Mesenchymal stem cell (in vitro differentiated cells and primary cell): Measurements from ENCODE around the gene TDP1.

Experiments used
- DNase-seq: peaks from one replicate; pipeline ENCODE4 v3.0.0-alpha.2; 2013
- H2AFZ ChIP-seq: one replicate; pipeline ENCODE4 v1.6.1; 2013; ENCODE audit warnings: low read depth, mild to moderate bottlenecking, control low read depth, inconsistent platforms, low read length, moderate library complexity
- H2AK5ac ChIP-seq: 2 replicates; pipeline ENCODE4 v1.6.1; 2013; ENCODE audit warnings: low read length, moderate library complexity, mild to moderate bottlenecking, inconsistent platforms; ENCODE audit not compliant: severe bottlenecking
- H2BK120ac ChIP-seq: one replicate; pipeline ENCODE4 v1.6.1; 2013; ENCODE audit warnings: low read depth, mild to moderate bottlenecking, inconsistent platforms, low read length, moderate library complexity
- H2BK12ac ChIP-seq, 2 experiments: one replicate each; pipeline ENCODE4 v1.6.1; 2013; ENCODE audit warnings: inconsistent platforms in 2 of 2, low read length in 2 of 2, mild to moderate bottlenecking in 2 of 2, moderate library complexity in 2 of 2, control low read depth in 1 of 2
- H2BK15ac ChIP-seq: one replicate; pipeline ENCODE4 v1.6.1; 2013; ENCODE audit warnings: mild to moderate bottlenecking, low read depth, inconsistent platforms; ENCODE audit not compliant: poor library complexity, severe bottlenecking
- H2BK5ac ChIP-seq: 2 replicates; pipeline ENCODE4 v1.6.1; 2013; ENCODE audit warnings: low read depth, mild to moderate bottlenecking, low read length, control low read depth, inconsistent platforms; ENCODE audit not compliant: poor library complexity, severe bottlenecking
- H3K14ac ChIP-seq, 2 experiments: one replicate each; pipeline ENCODE4 v1.6.1; 2013; ENCODE audit warnings: inconsistent platforms in 2 of 2, low read length in 2 of 2, control low read depth in 1 of 2, mild to moderate bottlenecking in 1 of 2, moderate library complexity in 1 of 2
- H3K18ac ChIP-seq, 2 experiments: one replicate each; pipeline ENCODE4 v1.6.1; 2013; ENCODE audit warnings: inconsistent platforms in 2 of 2, low read length in 2 of 2, control low read depth in 1 of 2, low read depth in 1 of 2, mild to moderate bottlenecking in 1 of 2
- H3K23ac ChIP-seq, 2 experiments: one replicate each; pipeline ENCODE4 v1.6.1; 2013; ENCODE audit warnings: inconsistent platforms in 2 of 2, low read length in 2 of 2, mild to moderate bottlenecking in 2 of 2, moderate library complexity in 2 of 2, control low read depth in 1 of 2
- H3K27ac ChIP-seq: 2 replicates; pipeline ENCODE4 v1.5.1; 2013; ENCODE audit warnings: mild to moderate bottlenecking, moderate library complexity, low read length, control low read depth, inconsistent platforms; ENCODE audit not compliant: poor library complexity, severe bottlenecking
- H3K27me3 ChIP-seq, 2 experiments: 2 replicates each; pipeline versions ENCODE4 v1.6.1 to v1.7.0; 2013; ENCODE audit warnings: low read length in 2 of 2, mild to moderate bottlenecking in 2 of 2, moderate library complexity in 2 of 2, control low read depth in 1 of 2, inconsistent platforms in 1 of 2; ENCODE audit not compliant: control insufficient read depth in 1 of 2, insufficient read depth in 1 of 2
- H3K36me3 ChIP-seq, 2 experiments: 2 replicates each; pipeline versions ENCODE4 v1.6.1 to v1.7.0; 2013; ENCODE audit warnings: low read length in 2 of 2, control low read depth in 1 of 2, inconsistent platforms in 1 of 2, low read depth in 1 of 2, mild to moderate bottlenecking in 1 of 2; ENCODE audit not compliant: insufficient read depth in 2 of 2, control insufficient read depth in 1 of 2
- H3K4ac ChIP-seq, 2 experiments: one replicate each; pipeline ENCODE4 v1.6.1; 2013; ENCODE audit warnings: inconsistent platforms in 2 of 2, low read length in 2 of 2, mild to moderate bottlenecking in 2 of 2, moderate library complexity in 2 of 2, control low read depth in 1 of 2, low read depth in 1 of 2
- H3K4me1 ChIP-seq: 2 replicates; pipeline ENCODE4 v1.6.1; 2013; ENCODE audit warnings: low read depth, low read length, control low read depth; ENCODE audit not compliant: control insufficient read depth, insufficient read depth
- H3K4me2 ChIP-seq: 2 replicates; pipeline ENCODE4 v1.6.1; 2013; ENCODE audit warnings: low read length, mild to moderate bottlenecking, inconsistent platforms; ENCODE audit not compliant: poor library complexity, severe bottlenecking
- H3K4me3 ChIP-seq, 2 experiments: 2 replicates each; pipeline versions ENCODE4 v1.5.1 to v1.7.0; 2013; ENCODE audit warnings: low read length in 2 of 2, mild to moderate bottlenecking in 2 of 2, control low read depth in 1 of 2, low read depth in 1 of 2; ENCODE audit not compliant: insufficient read depth in 1 of 2
- H3K79me1 ChIP-seq: replicated peaks from 2 replicates; pipeline ENCODE4 v1.6.1; 2013; ENCODE audit warnings: mild to moderate bottlenecking, control low read depth, low read length, inconsistent platforms; ENCODE audit not compliant: poor library complexity, severe bottlenecking
- H3K9ac ChIP-seq: 2 replicates; pipeline ENCODE4 v1.7.0; 2013; ENCODE audit warnings: mild to moderate bottlenecking, low read length, moderate library complexity
- H3K9me3 ChIP-seq: 2 replicates; pipeline ENCODE4 v1.7.0; 2013; ENCODE audit warnings: mild to moderate bottlenecking, low read length; ENCODE audit not compliant: control insufficient read depth
- H4K8ac ChIP-seq: one replicate; pipeline ENCODE4 v1.6.1; 2013; ENCODE audit warnings: inconsistent platforms, mild to moderate bottlenecking, low read length, moderate library complexity
- H4K91ac ChIP-seq: one replicate; pipeline ENCODE4 v1.6.1; 2013; ENCODE audit warnings: mild to moderate bottlenecking, low read length, inconsistent platforms
- WGBS: methylation state at CpG from one replicate; pipeline ENCODE4 v1.1.7; 2013; ENCODE audit warnings: mixed read lengths; 5-methylcytosine and 5-hydroxymethylcytosine counted together

The TDP1 gene

DNA sequence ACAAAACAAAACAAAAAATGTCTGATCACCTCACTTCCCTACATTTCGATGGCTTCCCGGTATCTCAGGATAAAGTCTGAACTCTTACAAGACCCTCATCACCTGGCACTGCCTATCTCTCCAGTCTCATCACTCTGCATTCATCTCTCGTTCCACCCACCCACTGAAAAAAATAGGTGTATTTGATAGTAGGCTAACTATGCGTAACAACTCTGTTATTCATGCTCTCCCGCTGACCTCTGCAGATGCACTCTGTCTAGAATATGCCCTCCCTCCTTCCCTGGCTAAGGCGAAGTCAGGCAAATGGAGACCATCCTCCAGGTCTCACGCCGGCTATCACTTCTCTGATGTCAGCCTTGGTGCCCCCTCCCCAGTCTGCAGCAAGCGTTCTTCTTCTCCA lies 46.1 kb upstream of the TDP1 start:
- peak overlapping the region; percentile 25 for H4K91ac ChIP-seq
- H3K4me3 ChIP-seq, result no peak overlapping the region
- H2BK12ac ChIP-seq, result no peak overlapping the region
- no peak overlapping the region for H2AK5ac ChIP-seq
- H4K8ac ChIP-seq, result no peak overlapping the region
- no peaks in the 10 kb centered on the region for H3K79me1 ChIP-seq
- no peak overlapping the region for H3K23ac ChIP-seq
- H3K4me2 ChIP-seq, result no peak overlapping the region
- no peaks in the 10 kb centered on the region for H3K27me3 ChIP-seq
- no peaks in the 10 kb centered on the region for H3K36me3 ChIP-seq
- H3K14ac ChIP-seq, result no peak overlapping the region
- H2BK5ac ChIP-seq, result no peak overlapping the region
- no peak for DNase-seq
- H2AFZ ChIP-seq, result no peak overlapping the region
- H3K4ac ChIP-seq, result no peak overlapping the region
- no peak overlapping the region for H3K18ac ChIP-seq
- WGBS, result 97% methylated on average over 8 of the region's 9 CpGs
- H3K4me1 ChIP-seq, result peaks cover 10% of the 10 kb centered on the region
- no peaks in the 10 kb centered on the region for H3K9me3 ChIP-seq
- no peak overlapping the region for H2BK120ac ChIP-seq
- H3K27ac ChIP-seq, result no peak overlapping the region
- H2BK15ac ChIP-seq, result no peak overlapping the region
- no peak overlapping the region for H3K9ac ChIP-seq

DNA sequence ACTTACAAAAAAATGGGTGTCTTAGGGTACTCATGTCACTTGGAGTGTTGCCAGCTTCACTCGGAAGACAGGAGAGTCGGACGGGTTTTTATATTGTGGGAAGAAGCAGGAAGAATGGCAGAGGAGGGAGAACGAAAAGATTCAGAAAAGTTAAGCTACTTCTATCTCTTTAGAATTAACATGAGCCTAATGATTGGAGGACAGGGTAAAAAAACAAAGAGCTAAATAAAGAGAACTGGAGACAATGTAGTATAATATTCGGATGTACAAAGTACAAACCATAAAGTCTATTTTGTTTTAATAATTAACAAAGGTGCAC lies 45.1 kb upstream of the TDP1 start:
- H3K27me3 ChIP-seq, result no peaks in the 10 kb centered on the region
- H3K27ac ChIP-seq, result no peak overlapping the region
- H3K4ac ChIP-seq, result no peak overlapping the region
- H4K91ac ChIP-seq, result no peak overlapping the region
- no peak overlapping the region for H2BK12ac ChIP-seq
- H3K23ac ChIP-seq, result no peak overlapping the region
- no peaks in the 10 kb centered on the region for H3K36me3 ChIP-seq
- no peak overlapping the region for H3K14ac ChIP-seq
- H3K4me3 ChIP-seq, result no peak overlapping the region
- WGBS, result 83% methylated on average over 3 of the region's 5 CpGs
- H2AFZ ChIP-seq, result no peak overlapping the region
- H2BK15ac ChIP-seq, result no peak overlapping the region
- peak overlapping the region; percentile 93 for H3K9ac ChIP-seq
- DNase-seq, result no peak
- H2BK120ac ChIP-seq, result no peak overlapping the region
- no peaks in the 10 kb centered on the region for H3K9me3 ChIP-seq
- peaks cover 10% of the 10 kb centered on the region for H3K4me1 ChIP-seq
- H3K4me2 ChIP-seq, result no peak overlapping the region
- no peak overlapping the region for H4K8ac ChIP-seq
- H2AK5ac ChIP-seq, result no peak overlapping the region
- no peak overlapping the region for H2BK5ac ChIP-seq
- H3K18ac ChIP-seq, result no peak overlapping the region
- no peaks in the 10 kb centered on the region for H3K79me1 ChIP-seq

DNA sequence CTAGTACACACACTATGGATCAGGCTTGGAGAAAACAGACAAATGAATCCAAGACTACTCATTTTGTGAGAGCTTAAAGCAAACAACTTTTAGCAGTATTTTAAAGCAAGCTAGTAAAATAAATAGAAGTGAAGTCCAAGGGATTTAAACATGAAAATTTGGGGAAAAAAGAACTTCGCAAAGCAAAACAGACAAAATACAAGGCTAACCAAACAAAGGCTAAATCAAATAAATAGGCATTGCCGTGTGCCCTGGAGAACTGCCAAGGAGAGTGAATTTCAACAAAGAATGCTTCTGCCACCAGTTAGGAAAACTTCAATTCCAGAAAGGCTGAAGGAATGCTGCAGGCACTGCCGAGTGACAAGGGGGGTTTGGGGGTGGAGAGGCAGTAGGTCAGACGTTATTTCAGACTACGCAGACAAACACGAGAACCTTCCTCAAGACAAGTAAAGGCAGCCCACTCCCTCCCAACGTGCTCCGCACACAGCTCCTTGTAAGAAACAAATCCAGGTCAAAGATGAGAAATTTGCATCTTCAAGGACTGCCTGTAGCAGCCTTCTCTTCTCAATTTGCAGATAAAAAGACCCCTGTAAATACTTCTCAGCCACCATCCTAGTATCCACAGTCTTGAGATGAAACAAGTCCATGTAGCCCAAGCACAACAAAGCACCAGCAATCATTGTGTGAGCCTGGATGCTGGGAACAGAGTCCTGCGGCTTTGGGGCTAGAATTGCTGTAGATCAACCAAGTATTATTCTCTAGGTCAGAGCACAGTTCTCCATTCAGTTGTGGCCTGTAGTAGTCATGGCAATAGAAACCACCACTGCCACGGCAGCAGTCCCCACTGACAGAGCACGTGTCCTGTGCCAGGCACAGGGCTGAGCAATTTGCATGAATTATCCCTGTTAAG lies 44.5 kb upstream of the TDP1 start:
- Histone ChIP-seq H2BK120ac (no peak overlapping the region), H3K27ac (peak overlapping the region; percentile 13), H3K14ac (no peak overlapping the region), H3K9me3 (no peaks in the 10 kb centered on the region), H3K4me3 (no peak overlapping the region), H2BK5ac (peak overlapping the region; percentile 53), H3K79me1 (no peaks in the 10 kb centered on the region), H3K36me3 (no peaks in the 10 kb centered on the region), H3K18ac (peak overlapping the region; percentile 37), H2BK15ac (peak overlapping the region; percentile 60), H4K91ac (peak overlapping the region; percentile 11), H4K8ac (peak overlapping the region; percentile 73), H2AFZ (peak overlapping the region; percentile 3), H3K9ac (peak overlapping the region; percentile 93), H3K4me1 (peaks cover 10% of the 10 kb centered on the region), H3K4me2 (peak overlapping the region; percentile 6), H2AK5ac (peak overlapping the region; percentile 86), H2BK12ac (peak overlapping the region in 1 of 2 experiments; percentile 73), H3K27me3 (no peaks in the 10 kb centered on the region), H3K23ac (no peak overlapping the region), H3K4ac (no peak overlapping the region)
- 48% methylated on average over 11 of the region's 11 CpGs for WGBS
- peak; percentile 59 for DNase-seq

DNA sequence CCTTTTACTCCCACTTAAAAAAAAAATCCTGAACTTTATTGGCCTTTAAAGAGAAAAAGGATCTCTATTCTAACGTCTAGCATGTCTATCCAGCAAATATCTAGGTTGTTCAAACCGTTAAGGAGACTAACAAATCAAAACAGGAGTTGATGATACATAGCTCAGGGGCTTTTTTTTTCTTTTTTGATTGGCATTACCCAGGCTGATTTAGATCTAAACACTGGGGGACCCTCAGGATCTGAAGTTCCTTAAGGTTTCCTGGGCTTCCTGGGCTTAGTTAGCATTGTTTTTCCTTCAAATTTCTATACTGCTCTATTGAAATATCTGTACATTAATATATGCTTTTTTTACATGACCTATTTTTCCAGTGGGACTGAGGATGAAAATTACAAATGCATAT lies 43.5 kb upstream of the TDP1 start:
- H3K36me3 ChIP-seq, result no peaks in the 10 kb centered on the region
- no peak for DNase-seq
- H2BK15ac ChIP-seq, result no peak overlapping the region
- H2BK12ac ChIP-seq, result no peak overlapping the region
- no peak overlapping the region for H2AFZ ChIP-seq
- H3K79me1 ChIP-seq, result no peaks in the 10 kb centered on the region
- H4K91ac ChIP-seq, result no peak overlapping the region
- no peak overlapping the region for H2AK5ac ChIP-seq
- no peak overlapping the region for H2BK5ac ChIP-seq
- H3K27ac ChIP-seq, result no peak overlapping the region
- H3K4me1 ChIP-seq, result peaks cover 10% of the 10 kb centered on the region
- H3K9me3 ChIP-seq, result no peaks in the 10 kb centered on the region
- H3K14ac ChIP-seq, result no peak overlapping the region
- no peak overlapping the region for H3K18ac ChIP-seq
- no peak overlapping the region for H4K8ac ChIP-seq
- peak overlapping the region; percentile 93 for H3K9ac ChIP-seq
- no peak overlapping the region for H3K4me2 ChIP-seq
- H2BK120ac ChIP-seq, result no peak overlapping the region
- H3K27me3 ChIP-seq, result no peaks in the 10 kb centered on the region
- H3K23ac ChIP-seq, result no peak overlapping the region
- no peak overlapping the region for H3K4ac ChIP-seq
- WGBS, result 40% methylated on average over 1 of the region's 2 CpGs
- H3K4me3 ChIP-seq, result no peak overlapping the region
